Bladder microvascular endothelial cell (primary cell): Measurements from ENCODE around the gene SRRD. TPM values are rescaled to one million over a fixed set of nuclear protein-coding genes. Genes with fewer than 3 reads are reported as not detected.

Source experiments
- total RNA-seq: library from RNA; depleted of rRNA; stranded (reverse); fragments of >200 nt; gene quantifications from 2 replicates; pipeline ENCODE4 v1.2.3, GENCODE V29; 2014

SRRD gene
- total RNA-seq = 9.1 and 19.2 TPM in 2 replicates

GRCh38 chr22:26483439-26484359, at the start of gene SRRD, which contains the start of gene HPS4:
TSS of gene SRRD (plus strand) at chr22:26483877. CDS start at chr22:26483891, 14 bp downstream.
TSS of gene HPS4 (minus strand) at chr22:26483783. CDS start at chr22:26481762, 2,021 bp downstream.

GRCh38 chr22:26512149-26512793, 28.6 kb downstream of the SRRD start, which contains the start of gene TFIP11:
TSS of gene TFIP11 (minus strand) at chr22:26512473. CDS start at chr22:26510272, 2,201 bp downstream.

Other genes with a start within 250 kb of the SRRD start
- gene ASPHD2, start 54.6 kb upstream of the SRRD start, total RNA-seq = 0.81 and 2.0 TPM in 2 replicates
- gene HPS4, start 94 bp upstream of the SRRD start, total RNA-seq = 12.3 and 23.2 TPM in 2 replicates
- 27.8 and 52.1 TPM in 2 replicates for gene TFIP11, start 28.6 kb downstream of the SRRD start, total RNA-seq
- 33.2 and 121 TPM in 2 replicates for gene TPST2, start 106.3 kb downstream of the SRRD start, total RNA-seq
- not detected in 2 replicates for gene CRYBB1, start 134.2 kb downstream of the SRRD start, total RNA-seq
- gene CRYBA4, start 138.1 kb downstream of the SRRD start, total RNA-seq = not detected in 2 replicates
- gene MIAT, start 173.7 kb downstream of the SRRD start, total RNA-seq = 0.16 and 0.82 TPM in 2 replicates